GM19463 (cell line): Measurements from ENCODE around the gene MAML1.
"Not testable (repeated sequence)": the region's sequence is repeated elsewhere in the genome, so short reads cannot be mapped to it uniquely, and the experiment has no call there.

Experiments
- ATAC-seq: cut with Tn5 transposase; IDR thresholded peaks from one replicate; pipeline ENCODE4 v1.9.1; 2021; ENCODE audit warnings: mild to moderate bottlenecking, moderate library complexity; ENCODE audit not compliant: unreplicated experiment

The MAML1 gene

DNA sequence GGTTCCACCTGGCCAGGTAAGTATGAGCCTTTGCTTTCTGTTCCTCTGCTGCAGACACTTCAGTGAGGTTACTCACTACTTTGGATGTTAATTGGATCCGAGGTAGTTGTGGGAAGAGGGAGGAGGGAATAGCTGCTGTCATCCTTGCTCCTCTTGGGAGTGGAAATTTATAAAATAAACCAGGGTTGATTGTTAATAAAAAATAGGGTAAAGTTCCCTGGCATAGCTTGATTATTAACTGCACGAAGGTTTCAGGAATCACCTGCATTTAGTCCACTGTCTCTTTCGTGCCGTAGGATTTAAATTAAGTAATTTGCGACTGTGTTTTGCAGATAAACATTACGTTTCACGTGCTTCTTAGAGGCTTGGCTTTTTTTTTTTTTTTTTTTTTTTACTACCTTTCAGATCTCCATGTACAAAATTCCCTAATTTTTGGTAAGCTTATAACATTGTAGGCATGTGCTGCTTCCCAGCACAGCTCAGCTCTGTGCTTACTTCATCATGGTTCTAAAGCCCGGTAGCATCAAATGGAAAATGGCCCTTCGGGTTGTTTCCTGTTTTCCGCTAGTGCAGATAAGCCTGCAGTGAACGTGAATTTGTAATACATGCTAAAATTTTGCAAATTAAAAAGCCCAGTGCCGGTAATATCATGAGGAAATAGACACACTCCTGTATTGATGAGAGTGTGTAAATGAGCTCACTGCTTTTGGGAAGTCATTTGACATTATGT is 34.3 kb downstream of the MAML1 start:
- ATAC-seq, result no peak

DNA sequence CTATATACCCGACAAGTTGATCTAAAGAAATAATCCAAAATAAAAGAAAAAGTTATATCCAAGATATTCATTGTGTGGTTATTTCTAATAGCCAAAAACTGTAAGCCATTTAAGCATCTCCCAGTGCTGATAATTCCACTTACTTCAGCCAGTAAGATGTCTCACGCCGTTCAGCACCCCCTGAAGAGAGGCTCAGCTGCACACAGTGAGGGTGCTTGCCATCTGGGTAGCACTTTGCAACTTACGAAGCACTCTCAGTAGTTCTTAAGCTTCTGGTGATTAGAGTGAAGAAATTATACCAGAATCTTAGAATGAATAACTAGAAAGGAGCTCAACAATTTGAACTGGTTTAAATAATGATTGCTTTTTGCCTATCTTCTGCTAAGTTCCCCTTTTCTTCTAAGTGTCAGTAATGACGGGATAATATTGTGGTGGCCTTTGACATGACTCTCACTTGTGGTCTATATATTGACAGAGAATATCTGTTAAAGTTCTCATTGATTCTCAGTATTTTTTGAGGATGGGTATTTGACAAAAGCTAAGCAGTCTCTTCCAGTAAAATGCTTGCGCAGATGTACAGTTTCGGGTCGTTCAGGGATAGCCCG is 35.0 kb downstream of the MAML1 start:
- ATAC-seq, result no peak

DNA sequence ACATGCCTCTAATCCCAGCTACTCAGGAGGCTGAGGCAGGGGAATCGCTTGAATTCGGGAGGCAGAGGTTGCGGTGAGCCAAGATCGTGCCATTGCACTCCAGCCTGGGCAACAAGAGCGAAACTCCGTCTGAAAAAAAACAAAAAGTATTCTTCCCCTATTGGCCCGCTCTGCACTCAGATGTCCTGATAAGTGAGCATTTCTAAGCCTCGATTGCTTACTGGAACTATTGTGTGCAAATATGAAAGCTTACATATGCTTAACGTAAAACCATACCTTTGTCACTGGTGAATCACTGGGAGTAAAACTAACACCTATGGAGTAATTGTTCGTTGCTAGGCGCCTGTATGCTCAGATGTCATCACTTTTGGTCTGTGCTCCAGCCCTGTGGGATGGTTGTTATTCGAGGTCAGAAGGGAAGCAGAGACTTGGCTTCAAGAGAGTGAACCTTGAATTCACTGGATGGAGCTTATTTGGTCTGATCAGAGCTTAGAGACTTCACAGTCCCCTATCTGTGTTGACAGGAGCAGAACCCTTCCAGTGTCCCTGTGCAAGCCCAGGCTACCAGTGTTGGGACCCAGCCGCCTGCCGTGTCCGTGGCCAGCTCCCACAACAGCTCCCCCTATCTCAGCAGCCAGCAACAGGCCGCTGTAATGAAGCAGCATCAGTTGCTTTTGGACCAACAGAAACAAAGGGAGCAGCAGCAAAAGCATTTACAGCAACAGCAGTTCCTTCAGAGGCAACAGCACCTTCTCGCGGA is 35.9 kb downstream of the MAML1 start:
- ATAC-seq, result no peak

DNA sequence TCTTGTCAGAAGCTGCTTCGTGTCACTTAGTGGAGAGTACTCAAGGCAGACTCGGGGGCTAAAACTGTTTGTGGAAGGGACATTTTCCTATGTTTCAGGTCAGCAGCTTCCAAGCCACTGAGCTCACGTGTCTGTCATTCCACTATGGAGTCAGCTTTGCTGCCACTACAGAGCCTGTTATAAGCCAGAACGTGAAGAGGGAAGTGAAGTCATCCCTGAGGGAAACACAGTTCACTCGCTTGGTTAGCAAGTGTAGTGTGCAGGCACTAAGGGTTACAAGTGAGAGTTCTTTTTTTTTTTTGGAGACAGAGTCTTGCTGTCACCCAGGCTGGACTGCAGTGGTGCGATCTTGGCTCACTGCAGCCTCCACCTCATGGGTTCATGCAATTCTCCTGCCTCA is 36.6 kb downstream of the MAML1 start:
- no peak for ATAC-seq

GRCh38 chr5:179769796-179770195 is 37.2 kb downstream of the MAML1 start:
- no peak for ATAC-seq

- ATAC-seq, result no peak
Observed at GRCh38 chr5:179771311-179771895, 38.8 kb downstream of the MAML1 start.

- no peak for ATAC-seq
Observed at GRCh38 chr5:179772351-179772750, 39.7 kb downstream of the MAML1 start.

DNA sequence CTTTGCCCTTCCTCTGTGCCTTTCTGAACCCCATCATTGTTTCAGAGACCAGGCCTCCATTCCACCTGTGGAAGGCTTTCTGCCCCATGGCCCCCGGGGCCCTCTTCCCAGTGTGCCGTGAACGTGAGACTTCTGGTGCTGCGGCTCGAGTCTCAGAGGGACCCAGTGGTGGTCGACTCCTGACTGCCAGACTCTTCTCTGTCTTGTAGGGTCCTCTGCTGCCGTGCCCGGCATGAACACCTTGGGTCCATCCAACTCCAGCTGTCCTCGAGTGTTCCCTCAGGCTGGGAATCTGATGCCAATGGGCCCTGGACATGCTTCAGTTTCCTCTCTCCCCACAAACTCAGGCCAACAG is 41.0 kb downstream of the MAML1 start:
- ATAC-seq, result no peak

GRCh38 chr5:179774442-179774841 is 41.8 kb downstream of the MAML1 start:
- no peak for ATAC-seq

DNA sequence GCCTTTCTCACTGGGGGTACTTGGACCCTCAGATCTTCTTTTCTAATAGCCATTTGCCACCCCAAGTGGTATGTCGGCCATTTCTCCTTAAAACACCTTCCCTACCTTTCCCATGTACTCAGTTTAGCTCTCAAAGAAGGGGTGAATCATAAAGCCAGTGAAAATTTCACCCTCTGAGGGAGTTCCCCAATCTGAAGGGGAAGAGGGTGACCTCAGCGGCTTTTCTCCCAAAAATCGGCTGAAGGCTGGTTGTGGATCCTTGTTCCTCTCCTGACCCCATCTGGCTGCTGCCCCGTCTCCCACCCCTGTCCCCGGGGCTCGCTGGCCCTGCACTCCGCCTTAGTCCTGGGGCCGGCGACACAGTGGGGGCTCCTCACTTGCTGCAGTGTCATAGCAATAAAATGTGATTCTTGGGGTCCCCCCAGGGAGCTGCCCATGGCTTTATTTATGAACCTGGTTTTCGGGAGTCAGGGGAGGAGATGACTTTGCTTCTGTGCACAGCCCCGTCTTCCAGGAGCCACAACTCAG is 43.9 kb downstream of the MAML1 start:
- ATAC-seq, result no peak

DNA sequence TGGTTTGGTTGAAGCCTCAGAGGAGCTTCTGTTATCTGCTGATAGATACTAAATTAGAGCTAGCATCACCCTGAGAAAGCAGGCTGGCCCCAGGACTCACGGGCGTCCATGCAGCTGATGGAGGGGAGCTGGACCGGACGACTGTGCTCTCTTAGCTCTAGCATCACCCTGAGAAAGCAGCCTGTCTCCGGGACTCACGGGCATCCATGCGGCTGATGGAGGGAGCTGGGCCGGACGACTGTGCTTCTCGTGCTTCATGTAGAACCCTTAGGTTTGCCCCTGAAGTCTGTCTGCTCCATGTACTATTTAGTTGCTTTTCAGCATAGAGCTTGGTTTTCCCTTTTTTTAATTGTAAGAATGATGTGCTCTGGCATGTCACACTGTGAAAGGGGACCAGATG is 44.8 kb downstream of the MAML1 start:
- no peak for ATAC-seq

DNA sequence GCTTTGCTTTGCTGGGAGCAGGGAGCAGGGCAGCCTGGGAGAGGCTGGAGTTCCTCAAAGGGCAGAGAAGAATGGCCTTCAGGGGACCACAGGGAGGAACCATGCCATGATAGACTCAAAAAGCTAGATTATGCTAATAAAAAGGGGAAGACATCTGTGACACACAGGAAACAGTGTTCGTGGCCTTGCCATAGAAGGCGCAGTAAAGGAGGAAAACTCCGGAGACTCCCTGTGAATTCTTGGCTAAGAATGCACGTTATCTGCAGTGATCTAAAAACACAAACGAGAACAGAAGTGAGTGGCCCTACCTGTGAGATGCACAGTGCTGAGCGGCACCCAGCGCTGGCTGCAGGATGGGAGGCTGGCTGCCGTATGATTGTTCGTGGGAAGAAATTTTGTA is 45.3 kb downstream of the MAML1 start:
- ATAC-seq, result no peak

- ATAC-seq, result no peak
Observed at GRCh38 chr5:179778591-179778990, 46.0 kb downstream of the MAML1 start.

DNA sequence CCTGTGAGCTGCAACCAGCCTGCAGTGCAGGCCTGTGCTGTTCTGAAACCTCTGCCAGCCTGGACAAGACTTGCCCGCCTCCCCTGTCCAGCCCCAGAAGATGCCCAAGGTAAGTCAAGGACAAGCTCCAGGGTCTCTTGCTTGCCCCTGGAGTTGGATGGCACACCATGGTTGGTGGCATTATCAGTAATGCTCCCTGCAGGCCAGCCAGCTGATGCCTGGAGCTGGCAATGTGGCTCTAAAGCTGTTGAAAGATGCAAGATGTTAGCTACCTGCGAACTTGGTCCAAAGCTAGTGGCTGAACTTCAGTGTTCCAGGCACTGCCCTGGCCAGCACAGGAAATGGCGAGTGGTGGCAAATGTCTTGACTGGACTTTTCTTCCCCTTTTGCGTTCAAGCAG is 47.2 kb downstream of the MAML1 start:
- no peak for ATAC-seq

DNA sequence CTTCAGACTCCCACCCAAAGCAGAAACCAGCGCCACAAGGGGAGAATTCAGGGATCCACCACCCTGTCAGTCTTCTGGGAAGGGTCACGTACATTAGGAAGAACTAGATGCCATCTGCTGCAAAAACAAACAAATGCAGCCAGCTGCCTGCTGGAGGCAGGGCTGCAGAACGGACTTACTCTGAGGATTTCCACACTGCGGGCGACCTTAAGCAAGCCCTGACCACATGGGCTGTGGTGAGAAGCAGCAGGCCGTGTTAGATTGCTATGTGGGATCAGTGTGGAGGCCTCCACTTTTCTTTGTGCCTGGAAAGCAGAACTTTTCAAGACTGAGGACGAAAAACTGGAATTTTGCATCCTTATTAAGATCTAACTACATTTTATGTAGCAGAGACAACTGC is 47.7 kb downstream of the MAML1 start:
- ATAC-seq, result no peak

GRCh38 chr5:179781846-179782245 is 49.2 kb downstream of the MAML1 start:
- ATAC-seq, result no peak

DNA sequence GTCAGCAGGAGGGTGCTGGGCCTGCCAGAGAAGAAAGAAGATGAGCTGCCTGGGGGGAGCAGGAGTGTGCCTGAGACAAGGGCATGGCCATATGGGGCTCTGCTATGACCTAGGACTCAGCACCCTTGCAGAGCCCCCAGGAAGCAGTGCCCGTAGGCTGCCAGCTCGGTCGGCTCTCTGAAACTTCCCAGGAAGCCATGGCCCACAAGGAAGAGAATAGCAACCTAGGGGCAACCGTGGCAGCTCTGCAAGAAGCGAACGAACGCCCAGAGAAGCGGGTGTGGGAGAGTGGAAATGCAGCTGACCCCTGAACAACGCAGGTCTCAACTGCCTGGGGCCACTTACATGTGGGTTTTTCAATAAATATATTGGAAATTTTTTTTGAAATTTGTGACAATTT is 50.5 kb downstream of the MAML1 start:
- no peak for ATAC-seq

DNA sequence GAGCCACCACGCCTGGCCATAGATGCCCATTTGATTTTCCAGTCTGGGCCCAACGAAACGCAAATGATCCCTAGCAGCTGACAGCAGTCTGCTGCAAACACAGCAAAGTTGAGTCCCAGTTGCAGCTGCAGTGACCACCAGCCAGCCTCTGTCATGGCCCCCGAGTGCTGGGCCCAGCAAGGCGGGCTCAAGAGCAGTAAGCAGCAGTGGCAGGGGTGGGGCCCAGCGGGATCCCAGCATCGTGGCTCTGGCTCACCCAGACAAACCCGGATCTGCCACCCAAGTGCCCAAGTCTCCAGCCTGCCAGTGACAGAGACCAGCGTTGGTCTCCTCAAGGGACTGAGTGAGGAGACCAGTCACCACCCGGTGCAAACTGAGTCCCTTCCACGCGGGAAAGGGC is 54.2 kb downstream of the MAML1 start:
- ATAC-seq, result no peak

DNA sequence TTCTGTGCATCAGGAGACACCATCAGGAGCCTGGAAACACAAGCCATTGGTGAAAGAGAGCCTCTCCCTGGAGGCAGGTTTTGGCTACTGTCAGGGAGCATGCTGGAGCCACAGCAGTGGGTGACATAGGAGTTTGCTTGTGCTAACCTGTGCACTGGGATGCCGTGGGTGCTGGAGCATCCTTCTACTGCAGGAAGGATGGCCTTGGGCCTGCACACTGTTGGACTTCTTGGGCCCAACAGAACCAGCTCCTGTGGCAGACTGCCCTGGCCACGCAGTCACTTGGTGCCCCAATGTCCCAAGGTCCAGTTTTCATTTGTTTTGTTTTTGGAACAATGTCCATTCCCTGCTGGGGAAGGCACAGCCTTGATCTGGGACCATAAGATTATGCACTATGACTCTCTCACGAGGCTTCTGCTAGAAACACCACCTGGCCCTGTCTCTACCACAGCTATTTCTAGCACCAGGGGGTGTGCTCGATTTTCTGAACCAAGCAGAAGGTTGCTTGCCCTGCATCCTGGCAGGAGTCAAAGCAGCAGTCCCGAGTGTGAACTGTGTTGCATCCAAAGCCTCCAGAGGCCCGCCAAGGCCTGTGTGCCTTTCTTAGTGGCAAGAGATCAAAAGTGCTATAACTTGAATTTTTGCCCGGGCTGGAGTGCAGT is 55.7 kb downstream of the MAML1 start:
- ATAC-seq, result no peak

DNA sequence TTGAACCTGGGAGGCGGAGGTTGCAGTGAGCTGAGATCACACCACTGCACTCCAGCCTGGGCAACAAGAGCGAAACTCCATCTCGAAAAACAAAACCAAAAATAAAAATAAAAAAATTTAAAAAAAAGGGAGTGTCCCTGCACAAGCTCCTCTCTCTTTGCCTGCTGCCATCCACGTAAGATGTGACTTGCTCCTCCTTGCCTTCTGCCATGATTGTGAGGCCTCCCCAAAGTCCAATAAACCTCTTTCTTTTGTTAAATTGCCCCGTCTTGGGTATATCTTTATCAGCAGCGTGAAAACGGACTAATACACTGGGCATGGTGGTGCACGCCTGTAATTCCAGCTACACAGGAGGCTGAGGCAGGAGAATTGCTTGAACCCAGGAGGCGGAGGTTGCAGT is 56.7 kb downstream of the MAML1 start:
- not testable (repeated sequence) for ATAC-seq
